GM21737 (cell line): ENCODE measurements around the gene CA5A.
"Not testable (repeated sequence)": the region's sequence is repeated elsewhere in the genome, so short reads cannot be mapped to it uniquely, and the experiment has no call there.

ENCODE experiments used
- ATAC-seq: cut with Tn5 transposase; IDR thresholded peaks from one replicate; pipeline ENCODE4 v1.9.1; 2021; ENCODE audit warnings: mild to moderate bottlenecking, moderate library complexity; ENCODE audit not compliant: unreplicated experiment

Gene CA5A

DNA sequence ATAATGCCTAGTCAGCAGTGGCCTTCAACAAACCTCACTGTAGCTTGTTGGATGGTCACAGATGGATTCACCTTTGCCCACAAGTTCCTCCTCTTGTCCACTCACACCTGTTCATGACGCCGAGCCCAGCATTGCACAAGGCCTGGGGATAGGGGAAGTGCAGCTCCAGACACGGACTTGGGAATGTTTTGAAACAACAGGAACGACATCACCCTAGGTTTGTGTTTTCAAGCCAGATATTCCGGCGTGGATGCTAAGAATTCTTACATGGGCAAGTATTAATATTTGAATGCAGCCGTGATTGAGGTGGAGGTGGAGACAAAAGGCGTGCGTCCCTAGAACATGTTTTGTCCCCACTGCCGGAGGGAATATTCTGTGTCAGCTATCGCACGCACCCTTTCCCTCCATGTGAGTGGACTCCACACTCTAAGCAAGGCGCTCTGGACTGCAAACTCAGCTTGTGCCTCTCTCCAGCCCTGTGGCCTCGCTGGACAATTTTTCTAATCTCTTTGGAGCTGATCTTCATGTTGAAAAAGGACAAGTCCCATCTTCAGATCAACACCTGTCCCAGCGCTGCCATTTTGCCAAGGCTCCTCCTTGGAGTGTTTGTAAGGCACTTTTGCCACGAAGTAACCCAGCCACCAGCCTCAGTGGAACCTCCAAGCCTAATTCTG, 12.9 kb upstream of the CA5A start:
- ATAC-seq = no peak

- ATAC-seq = no peak
Measured at GRCh38 chr16:87948735-87949070, 12.4 kb upstream of the CA5A start.

- no peak for ATAC-seq
Measured at GRCh38 chr16:87948119-87948545, 11.8 kb upstream of the CA5A start.

- no peak for ATAC-seq
Measured at GRCh38 chr16:87947356-87948118, 11.2 kb upstream of the CA5A start.

GRCh38 chr16:87946596-87947347, 10.4 kb upstream of the CA5A start:
- no peak for ATAC-seq

DNA sequence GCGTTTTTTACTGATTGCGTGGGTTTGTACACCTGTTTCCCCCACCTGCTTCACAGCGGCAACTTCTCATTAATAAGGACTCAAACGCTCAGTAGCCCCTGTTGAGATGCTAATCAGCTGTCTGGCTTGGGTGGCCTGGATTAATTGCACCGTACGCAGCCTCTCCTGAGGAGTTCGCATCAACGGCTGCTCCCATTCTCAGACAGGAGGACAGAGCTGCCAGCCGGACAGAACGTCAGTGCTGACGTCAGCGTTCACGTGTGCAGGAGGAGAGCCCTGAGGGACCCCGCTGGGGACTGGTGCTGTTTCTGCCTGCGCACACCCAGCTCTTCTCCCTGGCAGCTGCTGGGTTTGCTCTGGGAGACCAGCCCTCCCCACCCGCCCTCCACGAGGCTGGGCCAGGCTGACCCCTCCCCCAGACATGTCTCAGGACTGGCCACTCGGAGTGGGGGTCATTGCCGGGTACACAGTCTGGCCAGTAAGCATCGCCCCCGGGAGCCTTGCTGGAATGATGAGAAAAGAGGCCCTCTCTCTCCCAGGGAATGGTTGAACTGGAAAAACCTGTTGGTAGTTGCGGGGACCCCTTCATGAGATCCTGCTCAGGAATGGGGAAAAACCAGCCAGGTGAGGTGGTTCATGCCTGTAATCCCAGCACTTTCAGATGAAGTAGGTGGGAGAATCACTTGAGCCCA, 9.2 kb upstream of the CA5A start:
- ATAC-seq = no peak

DNA sequence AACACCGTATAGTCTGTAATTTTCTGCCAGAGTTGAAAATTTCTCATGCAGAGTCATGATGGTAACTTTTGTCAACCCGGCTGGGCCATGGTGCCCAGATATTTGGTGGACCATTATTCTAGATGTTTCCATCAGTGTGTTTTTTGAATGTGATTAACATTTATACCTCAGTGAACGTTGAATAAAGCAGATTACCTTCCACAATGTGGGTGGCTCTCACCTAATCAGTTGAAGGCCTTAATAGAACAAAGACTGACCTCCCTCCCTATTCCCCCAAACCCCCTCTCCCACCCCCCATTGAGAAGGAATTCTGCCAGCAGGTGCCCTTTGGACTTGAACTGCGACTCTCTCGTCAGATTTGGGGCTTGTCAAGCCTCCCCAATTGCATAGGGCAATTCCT, 6.4 kb upstream of the CA5A start:
- ATAC-seq = no peak

DNA sequence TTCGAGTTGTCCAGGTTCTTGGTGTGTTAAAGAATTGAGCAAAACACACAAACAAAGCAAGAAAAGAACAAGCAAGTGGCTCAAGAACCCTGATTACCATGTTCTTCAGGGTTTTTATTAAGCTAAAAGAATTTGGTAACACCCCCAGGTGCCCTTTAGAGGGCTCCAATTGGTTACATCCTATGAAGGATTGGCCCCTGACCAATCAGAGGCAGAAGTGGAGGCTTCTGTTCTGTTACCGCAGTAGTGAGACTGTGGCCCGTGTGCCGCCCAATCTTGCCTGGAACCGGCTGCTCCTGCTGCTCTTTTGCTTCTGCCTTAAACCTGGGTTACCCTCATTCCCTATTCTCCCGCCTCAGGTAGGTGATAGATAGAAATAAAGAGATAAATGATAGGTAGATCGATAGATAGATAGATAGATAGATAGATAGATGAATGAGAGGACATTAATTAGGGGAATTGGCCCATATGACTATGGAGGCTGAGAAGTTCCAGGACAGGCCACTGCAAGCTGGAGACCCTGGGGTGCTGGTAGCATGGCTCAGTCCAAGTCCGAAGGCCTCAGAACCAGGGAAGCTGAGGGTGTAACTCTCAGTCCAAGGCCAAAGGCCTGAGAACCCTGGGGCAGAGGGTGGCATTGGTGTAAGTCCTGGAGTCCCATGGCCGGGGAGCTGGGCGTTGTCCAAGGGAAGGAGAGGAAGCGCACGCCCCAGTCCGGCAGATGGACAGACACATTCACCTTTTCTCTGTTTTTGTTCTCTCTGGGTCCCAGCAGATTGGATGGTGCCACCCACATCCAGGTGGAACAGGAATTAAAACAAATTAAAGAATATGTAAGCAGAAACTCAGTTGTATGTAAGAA, 3.5 kb upstream of the CA5A start:
- ATAC-seq = no peak

DNA sequence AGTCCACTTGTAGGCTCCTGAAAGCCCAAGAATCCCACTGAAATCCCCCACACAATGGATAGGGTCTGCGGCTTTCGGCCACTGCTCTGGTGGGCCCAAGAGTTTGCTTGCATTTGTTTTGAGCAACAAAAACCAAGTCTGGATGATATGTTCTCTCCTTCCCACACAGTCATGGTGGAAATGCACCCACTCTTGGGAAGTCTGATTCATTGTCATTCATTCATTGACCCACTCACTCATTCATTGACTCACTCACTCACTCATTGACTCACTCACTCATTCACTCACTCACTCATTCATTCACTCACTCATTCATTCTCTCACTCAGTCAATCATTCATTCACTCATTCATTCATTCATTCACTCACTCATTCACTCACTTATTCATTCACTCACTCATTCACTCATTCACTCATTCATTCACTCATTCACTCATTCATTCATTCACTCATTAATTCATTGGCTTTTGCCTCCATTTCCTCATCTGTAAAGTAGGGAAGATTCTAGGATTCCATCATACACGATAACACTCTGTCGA, 2.2 kb upstream of the CA5A start:
- ATAC-seq = no peak

DNA sequence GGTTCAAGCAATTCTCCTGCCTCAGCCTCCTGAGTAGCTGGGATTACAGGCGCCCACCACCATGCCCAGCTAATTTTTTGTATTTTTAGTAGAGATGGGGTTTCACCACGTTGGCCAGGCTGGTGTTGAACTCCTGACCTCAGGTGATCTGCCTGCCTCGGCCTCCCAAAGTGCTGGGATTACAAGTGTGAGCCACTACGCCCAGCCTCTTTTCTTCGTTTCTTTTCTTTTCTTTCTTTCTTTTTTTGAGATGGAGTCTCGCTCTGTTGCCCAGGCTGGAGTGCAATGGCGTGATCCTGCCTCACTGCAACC, 858 bp upstream of the CA5A start:
- not testable (repeated sequence) for ATAC-seq

GRCh38 chr16:87936016-87936374, 334 bp downstream of the CA5A start:
- ATAC-seq = not testable (repeated sequence)

- ATAC-seq = not testable (repeated sequence)
Measured at GRCh38 chr16:87934752-87935425, 1.4 kb downstream of the CA5A start.

DNA sequence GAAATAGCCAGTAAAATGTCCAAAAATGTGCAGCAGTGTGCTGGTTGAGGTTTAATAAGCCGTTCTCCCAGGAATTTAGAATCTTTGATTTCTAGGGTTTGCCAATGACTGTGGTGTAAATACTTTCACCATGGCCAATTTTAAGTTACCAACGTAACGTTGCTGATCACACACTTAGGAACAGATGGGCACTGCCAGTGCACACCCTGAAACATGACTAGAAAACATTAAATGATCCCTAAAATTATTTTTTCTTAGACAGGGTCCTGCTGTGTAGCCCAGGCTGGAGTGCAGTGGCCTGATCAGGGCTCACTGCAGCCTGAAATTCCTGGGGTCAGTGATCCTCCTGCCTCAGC, 3.2 kb downstream of the CA5A start:
- no peak for ATAC-seq

- ATAC-seq = not testable (repeated sequence)
Measured at GRCh38 chr16:87932475-87933139, 3.7 kb downstream of the CA5A start.

GRCh38 chr16:87931504-87931903, 4.8 kb downstream of the CA5A start:
- no peak for ATAC-seq

- no peak for ATAC-seq
Measured at GRCh38 chr16:87930456-87930855, 5.9 kb downstream of the CA5A start.

- no peak for ATAC-seq
Measured at GRCh38 chr16:87929986-87930385, 6.3 kb downstream of the CA5A start.

- no peak for ATAC-seq
Measured at GRCh38 chr16:87927195-87927562, 9.2 kb downstream of the CA5A start.
